NCI-H446 treated with DMSO at 0.1 percent for 48 hours (cell line): Measurements from ENCODE around the gene INPP5A.
"Not testable (repeated sequence)": the region's sequence is repeated elsewhere in the genome, so short reads cannot be mapped to it uniquely, and the experiment has no call there.

Experiments used
- DNase-seq: peaks from one replicate; lab custom pipeline; 2025; lab: John Stamatoyannopoulos, UW

INPP5A gene

GRCh38 chr10:132786476-132786883 lies 248.9 kb downstream of the INPP5A start:
- DNase-seq = no peak

GRCh38 chr10:132786884-132787494 lies 249.4 kb downstream of the INPP5A start:
- no peak for DNase-seq

- DNase-seq = no peak
Measured at GRCh38 chr10:132787495-132788179, 250.1 kb downstream of the INPP5A start.

- no peak for DNase-seq
Measured at GRCh38 chr10:132788180-132788830, 250.7 kb downstream of the INPP5A start.

- no peak for DNase-seq
Measured at GRCh38 chr10:132788831-132789219, 251.2 kb downstream of the INPP5A start.

GRCh38 chr10:132789659-132790148 lies 252.1 kb downstream of the INPP5A start:
- no peak for DNase-seq

GRCh38 chr10:132790470-132790869 lies 252.9 kb downstream of the INPP5A start:
- no peak for DNase-seq

- DNase-seq = no peak
Measured at GRCh38 chr10:132790934-132791829, 253.6 kb downstream of the INPP5A start.

- DNase-seq = not testable (repeated sequence)
Measured at GRCh38 chr10:132792099-132792498, 254.5 kb downstream of the INPP5A start.

- DNase-seq = no peak
Measured at GRCh38 chr10:132792796-132793195, 255.2 kb downstream of the INPP5A start.

- DNase-seq = no peak
Measured at GRCh38 chr10:132793213-132793612, 255.6 kb downstream of the INPP5A start.

GRCh38 chr10:132793871-132794849 lies 256.6 kb downstream of the INPP5A start:
- DNase-seq = no peak

GRCh38 chr10:132796846-132797245 lies 259.3 kb downstream of the INPP5A start:
- no peak for DNase-seq

- DNase-seq = not testable (repeated sequence)
Measured at GRCh38 chr10:132797986-132798385, 260.4 kb downstream of the INPP5A start.

- no peak for DNase-seq
Measured at GRCh38 chr10:132798403-132798802, 260.8 kb downstream of the INPP5A start.

GRCh38 chr10:132798876-132799275 lies 261.3 kb downstream of the INPP5A start:
- DNase-seq = no peak

- no peak for DNase-seq
Measured at GRCh38 chr10:132799865-132800264, 262.3 kb downstream of the INPP5A start.

GRCh38 chr10:132802048-132802447 lies 264.5 kb downstream of the INPP5A start:
- no peak for DNase-seq

GRCh38 chr10:132802694-132803320 lies 265.2 kb downstream of the INPP5A start:
- no peak for DNase-seq
